ENCODE measurements around the gene ADARB1.

DNA sequence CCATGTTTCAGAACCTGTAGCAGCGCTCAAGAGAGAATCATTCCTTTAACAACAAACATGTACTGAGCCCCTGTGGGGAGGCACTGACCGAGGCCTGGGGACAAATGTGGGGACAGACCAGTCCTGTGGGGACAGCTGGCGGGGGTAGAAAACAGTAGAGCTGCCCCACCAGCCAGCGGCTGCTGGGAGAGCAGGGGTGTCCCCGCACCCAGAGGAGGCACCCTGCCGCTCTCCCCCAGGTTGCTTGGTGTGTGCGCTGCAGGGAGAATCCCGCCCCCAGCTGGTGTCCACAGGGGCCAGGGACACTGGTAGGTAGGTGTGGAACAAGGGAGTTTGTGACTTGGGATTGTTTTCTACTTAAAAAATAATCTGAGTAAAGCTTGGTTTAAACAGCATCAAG, 62.1 kb downstream of the ADARB1 start:
- TF ChIP-seq, protein P1, sequence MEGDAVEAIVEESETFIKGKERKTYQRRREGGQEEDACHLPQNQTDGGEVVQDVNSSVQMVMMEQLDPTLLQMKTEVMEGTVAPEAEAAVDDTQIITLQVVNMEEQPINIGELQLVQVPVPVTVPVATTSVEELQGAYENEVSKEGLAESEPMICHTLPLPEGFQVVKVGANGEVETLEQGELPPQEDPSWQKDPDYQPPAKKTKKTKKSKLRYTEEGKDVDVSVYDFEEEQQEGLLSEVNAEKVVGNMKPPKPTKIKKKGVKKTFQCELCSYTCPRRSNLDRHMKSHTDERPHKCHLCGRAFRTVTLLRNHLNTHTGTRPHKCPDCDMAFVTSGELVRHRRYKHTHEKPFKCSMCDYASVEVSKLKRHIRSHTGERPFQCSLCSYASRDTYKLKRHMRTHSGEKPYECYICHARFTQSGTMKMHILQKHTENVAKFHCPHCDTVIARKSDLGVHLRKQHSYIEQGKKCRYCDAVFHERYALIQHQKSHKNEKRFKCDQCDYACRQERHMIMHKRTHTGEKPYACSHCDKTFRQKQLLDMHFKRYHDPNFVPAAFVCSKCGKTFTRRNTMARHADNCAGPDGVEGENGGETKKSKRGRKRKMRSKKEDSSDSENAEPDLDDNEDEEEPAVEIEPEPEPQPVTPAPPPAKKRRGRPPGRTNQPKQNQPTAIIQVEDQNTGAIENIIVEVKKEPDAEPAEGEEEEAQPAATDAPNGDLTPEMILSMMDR (IDR thresholded peaks at IDR 0.05; ENCODE audit: insufficient read depth, low read length, poor library complexity, severe bottlenecking), result no peak
- no peak for TF ChIP-seq EZH2phosphoT487 (conservative IDR thresholded peaks at IDR 0.05; ENCODE audit: low read length)

Measured in SU-DHL-6 (cell line).